Suprapubic skin (tissue), 4 donors: ENCODE results near the gene ATP2A2.

Experiments used
- CTCF ChIP-seq, 2 donors: fragments of 200-600 bp in 1 of 2; fragments of 450-650 bp in 1 of 2; sonication (generic) in 1 of 2; IDR thresholded peaks; one replicate each; pipeline ENCODE4 v1.5.1; 2016 to 2019; ENCODE audit warnings: antibody characterized with exemption in 2 of 2, mild to moderate bottlenecking in 1 of 2, moderate library complexity in 1 of 2
- EP300 ChIP-seq: sonication (generic); formaldehyde crosslinking; IDR thresholded peaks from one replicate; pipeline ENCODE4 v1.6.1; 2017; ENCODE audit warnings: antibody characterized with exemption
- POLR2A ChIP-seq, 2 donors: fragments of 450-650 bp; IDR thresholded peaks; one replicate each; pipeline ENCODE4 v1.6.1; 2017; ENCODE audit warnings: antibody characterized with exemption in 2 of 2, mild to moderate bottlenecking in 2 of 2, moderate library complexity in 2 of 2
- POLR2AphosphoS5 ChIP-seq, 3 donors: sonication (generic); formaldehyde crosslinking; IDR thresholded peaks; one replicate each; pipeline ENCODE4 v1.6.1; 2017; ENCODE audit warnings: antibody characterized with exemption in 3 of 3

DNA sequence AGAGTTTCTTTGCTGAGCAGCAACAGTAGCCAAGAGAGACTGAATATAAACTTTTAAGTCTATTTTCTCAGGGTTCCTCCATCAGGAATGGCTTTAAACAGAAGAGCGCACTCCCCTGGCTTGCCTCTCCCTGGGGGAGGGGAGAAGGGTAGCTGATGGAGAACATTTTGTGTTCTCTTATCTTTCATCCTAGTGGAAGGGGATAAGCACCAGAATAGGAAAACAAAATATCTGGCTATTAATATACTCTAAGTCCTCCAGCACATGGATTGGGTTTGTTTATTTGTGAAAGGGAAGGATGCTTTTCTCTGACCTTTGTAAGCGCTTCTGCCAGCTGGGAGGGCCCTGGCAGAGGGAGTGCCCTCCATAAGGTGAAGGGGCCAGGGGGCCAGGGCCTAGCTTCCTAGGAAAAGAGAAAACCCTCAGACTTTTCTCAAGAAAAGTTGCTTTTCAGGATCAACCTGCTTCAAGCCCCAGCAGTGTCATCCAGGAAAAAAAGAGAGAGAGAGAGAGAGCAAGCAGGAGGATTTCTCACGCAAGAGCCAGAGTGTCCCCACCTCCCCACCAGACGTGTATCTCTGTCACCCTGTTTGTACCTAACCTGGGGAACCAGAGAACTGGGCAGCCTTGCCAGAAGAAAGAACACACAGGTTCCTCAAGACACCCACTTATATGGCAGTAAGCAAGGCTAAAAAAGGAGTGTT, 34.3 kb upstream of the ATP2A2 start:
- no peak for TF ChIP-seq POLR2AphosphoS5 (IDR thresholded peaks at IDR 0.05)
- TF ChIP-seq CTCF (IDR thresholded peaks at IDR 0.05), result no peak
- TF ChIP-seq POLR2A (IDR thresholded peaks at IDR 0.05), result no peak
- TF ChIP-seq EP300, result no peak
